Upper lobe of right lung (tissue), 1 donor: ENCODE measurements around the gene PIP5K1C. TPM values are rescaled to one million over a fixed set of nuclear protein-coding genes. Genes with fewer than 3 reads are reported as not detected.

Experiments used
- ATAC-seq: fragments of 200-7000 bp; cut with Tn5 transposase; one replicate; pipeline ENCODE4 v1.9.1; 2020; ENCODE audit warnings: mild to moderate bottlenecking, moderate library complexity
- DNase-seq: peaks from one replicate; pipeline ENCODE4 v3.0.0-alpha.2; 2020
- H3K27ac ChIP-seq: fragments of 200-600 bp; one replicate; pipeline ENCODE4 v1.8.0; 2022
- H3K27me3 ChIP-seq: fragments of 200-600 bp; one replicate; pipeline ENCODE4 v1.8.0; 2022; ENCODE audit warnings: mild to moderate bottlenecking
- H3K36me3 ChIP-seq: fragments of 200-600 bp; one replicate; pipeline ENCODE4 v1.8.0; 2022
- H3K4me1 ChIP-seq: fragments of 200-600 bp; one replicate; pipeline ENCODE4 v1.8.0; 2022
- H3K4me3 ChIP-seq: fragments of 200-600 bp; one replicate; pipeline ENCODE4 v1.8.0; 2022; ENCODE audit warnings: mild to moderate bottlenecking
- H3K9me3 ChIP-seq: fragments of 200-600 bp; one replicate; pipeline ENCODE4 v1.8.0; 2022
- CTCF ChIP-seq: fragments of 200-600 bp; IDR thresholded peaks from one replicate; pipeline ENCODE4 v1.8.0; 2022; ENCODE audit warnings: antibody characterized with exemption
- intact Hi-C: fragments of 100-400 bp; cut with DNase I; formaldehyde crosslinking; loops from one replicate; pipeline ENCODE4 v1.11.0; 2022
- total RNA-seq: library from RNA; stranded (reverse); fragmentation: NEBNext Ultra II Directional; extraction: Animal tissue kit (Norgen Biotek cat#: 25700); gene quantifications from one replicate; pipeline ENCODE4 v1.2.1, GENCODE V29; 2021
- donor health status: DM: no; HTN: yes; CAD: no; lungs with severe emphysema.

PIP5K1C gene
- total RNA-seq, 1 donor from 2014 or later = 42.1 TPM

DNA sequence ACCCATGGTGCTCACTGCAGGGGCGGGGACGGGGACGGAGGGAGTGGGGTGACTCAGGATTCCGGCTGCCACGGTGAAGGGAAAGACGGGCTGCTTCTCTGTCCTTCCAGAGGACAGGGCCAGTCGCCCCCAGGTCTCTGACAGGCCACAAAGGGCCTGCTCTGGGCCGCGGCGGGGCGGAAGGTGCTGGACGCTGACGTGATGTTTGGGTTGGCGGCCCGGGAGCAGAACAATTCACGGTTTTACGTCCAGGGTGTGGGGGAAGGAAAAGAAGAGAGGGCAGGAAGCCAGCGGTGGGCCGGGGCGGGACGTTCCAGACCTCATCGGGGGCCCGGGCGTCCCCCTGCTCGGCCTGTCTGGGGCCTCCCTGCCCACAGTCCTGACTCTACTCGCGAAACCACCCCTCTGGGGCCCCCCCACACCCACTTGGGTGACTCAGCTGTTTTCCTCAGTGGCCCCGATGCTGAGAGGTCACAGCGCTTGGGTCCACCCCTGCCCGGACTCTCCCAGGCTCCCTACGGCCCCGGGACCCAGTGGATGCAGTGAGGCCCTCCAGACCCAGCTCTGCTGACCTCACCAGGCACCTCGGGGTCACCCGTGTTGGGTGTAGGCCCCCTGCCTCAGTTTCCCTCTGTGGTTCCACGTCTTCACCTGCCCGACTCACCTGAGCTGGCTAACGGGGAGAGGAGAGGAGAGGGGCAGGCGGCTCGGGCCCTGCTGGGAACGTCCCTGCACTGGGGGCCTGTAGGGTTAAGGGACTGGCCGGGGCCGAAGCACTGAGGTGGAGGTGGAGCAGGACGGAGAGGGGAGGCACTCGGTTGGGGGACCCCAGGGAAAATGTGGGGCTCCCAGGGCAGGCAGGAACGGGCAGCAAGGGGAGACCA is 29.2 kb downstream of the PIP5K1C start:
- peaks cover 1% of the 10 kb centered on the region for H3K36me3 ChIP-seq
- no peaks in the 10 kb centered on the region for H3K9me3 ChIP-seq
- H3K4me1 ChIP-seq = peaks cover 27% of the 10 kb centered on the region
- ATAC-seq (peak; percentile 50), DNase-seq (peak; percentile 75)
- intact Hi-C loops = no loop called here
- TF ChIP-seq CTCF = no peak
- H3K4me3 ChIP-seq = peak overlapping the region; percentile 26
- H3K27me3 ChIP-seq = no peaks in the 10 kb centered on the region
- peak overlapping the region; percentile 85 for H3K27ac ChIP-seq

DNA sequence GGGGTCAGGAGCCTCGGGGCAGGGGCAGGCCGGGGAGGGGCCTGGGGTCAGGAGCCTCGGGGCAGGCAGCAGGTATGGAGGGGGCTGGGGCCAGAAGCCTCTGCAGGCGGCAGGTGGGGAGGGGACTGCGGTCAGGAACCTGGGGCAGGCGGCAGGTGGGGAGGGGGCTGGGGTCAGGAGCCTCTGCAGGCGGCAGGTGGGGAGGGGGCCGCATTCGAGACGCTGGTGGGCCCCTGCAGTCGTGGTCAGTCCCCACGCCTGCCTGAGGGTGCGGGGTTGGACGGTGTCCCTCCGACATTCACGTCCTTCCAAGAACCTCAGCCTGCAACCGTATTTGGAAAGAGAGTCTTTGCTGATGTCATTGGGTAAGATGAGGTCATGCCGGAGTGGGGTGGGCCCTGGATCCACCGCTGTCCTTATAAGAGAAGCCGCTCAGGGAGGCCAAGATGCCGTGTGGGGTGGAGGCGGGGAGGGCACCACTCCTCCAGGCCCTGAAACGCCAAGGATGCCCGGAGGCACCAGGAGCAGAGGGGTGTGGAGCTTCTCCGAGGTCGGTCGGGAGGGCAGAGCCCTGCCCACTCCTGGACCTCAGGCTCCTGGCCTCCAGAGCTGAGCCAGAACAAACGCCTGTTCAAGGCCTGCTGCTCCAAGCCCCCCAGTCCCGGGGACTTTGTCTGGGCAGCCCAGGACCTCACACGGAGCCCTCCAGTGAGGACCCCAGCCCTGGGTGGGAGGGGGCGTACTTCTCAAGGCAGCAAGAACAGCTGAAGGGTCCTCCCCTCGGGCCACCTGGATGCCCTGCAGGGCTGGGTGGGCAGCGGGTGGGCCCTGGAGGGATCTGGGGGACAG is 30.1 kb downstream of the PIP5K1C start:
- Histone ChIP-seq H3K36me3 (peaks cover under 1% of the 10 kb centered on the region), H3K27ac (peak overlapping the region; percentile 85), H3K4me1 (peaks cover 27% of the 10 kb centered on the region), H3K4me3 (peak overlapping the region; percentile 26), H3K27me3 (no peaks in the 10 kb centered on the region), H3K9me3 (no peaks in the 10 kb centered on the region)
- ATAC-seq (peak; percentile 13), DNase-seq (no peak)
- TF ChIP-seq CTCF = no peak
- intact Hi-C loops = loop anchor here (5.0 kb wide), 1 partner anchor 37 kb away; the partner anchor contains the start of gene TJP3

GRCh38 chr19:3669082-3669946 is 31.0 kb downstream of the PIP5K1C start:
- H3K4me3 ChIP-seq = no peak overlapping the region
- no peak for DNase-seq
- no peaks in the 10 kb centered on the region for H3K27me3 ChIP-seq
- no peaks in the 10 kb centered on the region for H3K9me3 ChIP-seq
- TF ChIP-seq CTCF = no peak
- H3K36me3 ChIP-seq = peaks cover 8% of the 10 kb centered on the region
- peak overlapping the region; percentile 85 for H3K27ac ChIP-seq
- peaks cover 27% of the 10 kb centered on the region for H3K4me1 ChIP-seq
- intact Hi-C loops = loop anchor here (5.0 kb wide), 1 partner anchor 38 kb away; the partner anchor contains the start of gene TJP3
- no peak for ATAC-seq

- H3K27ac ChIP-seq = no peak overlapping the region
- ATAC-seq = no peak
- H3K4me1 ChIP-seq = peaks cover 27% of the 10 kb centered on the region
- H3K36me3 ChIP-seq = peaks cover 16% of the 10 kb centered on the region
- no peaks in the 10 kb centered on the region for H3K27me3 ChIP-seq
- H3K4me3 ChIP-seq = no peak overlapping the region
- no peaks in the 10 kb centered on the region for H3K9me3 ChIP-seq
- intact Hi-C loops = loop anchor here (5.0 kb wide), 1 partner anchor 39 kb away; the partner anchor contains the start of gene TJP3
- DNase-seq = no peak
- no peak for TF ChIP-seq CTCF
Measured at GRCh38 chr19:3668331-3669081, 31.8 kb downstream of the PIP5K1C start.
